ENCODE measurements around the gene CYB561D1.

CYB561D1 gene

GRCh38 chr1:109482242-109482641, 11.7 kb upstream of the CYB561D1 start:
- no peak for DNase-seq

DNA sequence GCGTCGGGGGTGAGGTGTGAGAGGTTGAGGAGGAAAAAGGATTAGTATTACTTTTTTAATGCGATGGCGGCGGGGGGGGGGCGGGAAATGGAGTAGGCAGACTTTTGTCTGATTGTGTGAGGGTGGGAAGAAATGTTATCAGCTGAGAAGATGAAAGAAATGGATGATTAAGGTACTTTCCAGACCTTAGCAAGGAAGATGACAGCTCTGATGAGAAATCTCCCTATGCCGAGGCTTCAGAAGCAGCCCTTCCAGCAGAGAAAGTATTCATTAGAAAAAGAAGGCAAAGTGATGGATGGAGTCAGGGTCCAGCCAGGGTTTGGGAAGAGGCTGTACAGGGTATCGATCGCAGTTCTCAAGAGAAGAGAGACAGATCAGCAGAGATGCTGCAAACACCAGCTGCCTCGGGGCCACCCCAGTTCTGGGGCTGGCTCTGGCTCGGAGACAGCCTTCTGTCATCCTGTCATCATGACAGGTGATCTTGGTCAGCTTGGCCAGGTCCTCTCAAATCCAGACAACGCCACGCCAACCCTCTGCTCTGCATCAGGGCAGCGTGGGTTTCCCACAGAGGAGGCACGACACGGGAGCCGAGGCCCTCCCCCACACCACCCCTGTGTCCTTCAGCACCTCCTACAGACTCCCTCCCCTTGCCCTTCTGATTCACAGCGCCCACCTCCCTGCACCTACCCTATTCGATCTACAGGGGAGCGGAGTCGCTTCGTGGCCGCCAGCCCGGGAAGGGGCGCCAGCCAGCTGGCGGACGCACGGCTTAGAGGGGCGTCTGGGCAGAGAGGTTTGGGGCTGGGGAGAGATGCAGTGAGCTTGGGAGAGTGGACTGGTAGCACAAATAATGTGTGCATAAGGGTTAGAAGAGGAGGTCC, 10.9 kb upstream of the CYB561D1 start:
- peak; percentile 35 for DNase-seq

DNA sequence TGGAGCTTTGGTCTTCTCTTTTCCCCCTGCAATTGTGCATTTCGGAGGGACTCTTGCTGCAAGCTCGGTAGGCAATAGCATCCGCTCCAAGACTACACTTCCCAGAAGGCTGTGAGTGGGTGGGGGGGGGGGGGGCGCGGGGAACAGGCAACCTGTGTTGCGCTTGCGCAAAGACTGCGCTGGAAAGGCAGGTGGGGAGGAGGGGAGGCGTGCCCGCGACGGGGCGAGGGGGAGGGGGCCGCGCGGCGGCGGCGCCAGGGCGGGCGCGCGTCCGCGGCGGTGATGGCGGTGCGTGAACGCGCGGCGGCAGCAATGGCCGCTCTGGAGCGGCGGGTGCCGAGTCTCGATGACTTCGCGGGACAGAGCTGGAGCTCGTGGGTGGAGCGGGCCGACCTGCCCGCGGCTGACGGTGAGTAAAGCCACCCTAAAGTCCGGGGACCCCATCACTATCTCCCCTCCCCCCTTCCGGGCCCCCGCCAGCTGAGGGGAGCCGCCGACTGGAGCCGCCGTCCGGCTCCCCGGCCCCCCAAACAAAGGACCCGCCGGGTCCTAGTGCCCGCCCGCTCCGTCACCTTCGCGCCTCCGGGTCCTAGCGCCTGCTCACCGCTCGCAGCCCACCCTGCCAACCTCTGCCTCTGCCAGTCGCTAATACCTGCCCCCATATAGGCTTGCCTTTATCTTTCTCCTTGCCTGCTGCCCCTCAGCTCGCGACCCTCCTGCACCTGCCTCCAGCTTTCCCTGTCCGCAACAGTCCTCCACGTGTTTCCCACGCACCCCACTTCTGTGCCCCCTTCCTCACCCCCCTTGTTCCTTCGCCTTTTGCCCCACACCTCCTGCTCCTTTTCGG, 10.0 kb upstream of the CYB561D1 start, which contains the start of gene ATXN7L2:
TSS of gene ATXN7L2 (plus strand) at position 234 of the 847 bp plus-strand sequence. CDS start at position 283, 49 bp downstream.
- DNase-seq = peak; percentile 85

- no peak for DNase-seq
Measured at GRCh38 chr1:109484519-109484975, 9.3 kb upstream of the CYB561D1 start.

DNA sequence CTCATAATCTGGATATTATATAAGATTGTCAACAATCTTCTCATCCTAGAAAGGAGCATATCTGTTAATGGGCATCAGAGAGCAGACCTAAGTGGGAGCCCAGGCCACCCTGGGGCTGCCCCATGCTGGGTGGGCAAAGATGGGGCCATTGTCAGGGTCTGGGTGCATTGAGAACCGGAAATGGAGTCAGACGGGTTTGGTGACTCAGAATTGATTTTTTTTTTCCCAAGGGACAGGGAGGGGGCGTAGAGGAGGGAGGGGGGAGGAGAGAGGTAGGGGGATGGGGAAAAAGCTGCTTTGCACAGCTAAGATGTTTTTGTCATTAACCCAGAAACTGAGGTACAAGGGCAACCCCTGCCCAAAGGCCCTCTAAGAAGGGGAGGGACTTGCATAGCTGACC, 8.9 kb upstream of the CYB561D1 start:
- no peak for DNase-seq

DNA sequence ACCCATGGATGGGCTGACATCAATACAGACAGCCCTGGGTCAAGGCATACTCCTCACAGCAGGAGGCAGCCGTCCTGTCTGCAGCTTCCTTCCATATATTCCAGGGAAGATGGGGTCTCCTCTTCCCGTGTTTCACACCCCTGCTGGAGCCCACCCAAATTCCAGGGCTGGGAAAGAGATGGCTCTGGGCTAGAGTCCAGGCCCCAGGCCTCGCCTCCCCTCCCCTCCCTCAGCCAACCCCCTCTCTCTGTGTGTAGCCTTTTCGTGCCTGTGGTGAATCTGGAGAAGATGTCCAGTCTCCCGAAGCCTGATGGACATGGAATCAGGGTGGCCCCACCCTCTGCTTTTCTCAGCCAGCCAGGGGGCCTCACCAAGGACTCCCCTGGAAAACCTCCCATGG, 6.6 kb upstream of the CYB561D1 start:
- DNase-seq = no peak

DNA sequence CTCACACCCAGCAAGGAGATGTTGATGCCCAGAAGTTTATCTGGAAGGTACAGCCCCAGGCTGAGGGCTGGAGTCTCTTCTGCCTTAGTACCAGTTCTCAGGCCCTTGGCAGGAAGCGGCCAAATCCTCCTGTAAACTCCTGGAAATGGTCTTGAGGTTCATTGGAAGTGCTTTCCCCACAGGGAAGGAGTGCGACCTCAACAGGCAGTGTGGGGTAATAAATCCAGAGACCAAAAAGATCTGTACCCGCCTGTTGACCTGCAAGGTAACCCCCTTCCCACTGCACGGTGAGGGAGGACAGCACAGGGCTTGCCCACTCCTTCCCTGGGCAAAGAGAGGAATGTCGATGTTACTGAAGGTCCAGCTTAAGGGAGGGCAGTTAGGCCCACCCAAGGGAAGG, 5.7 kb upstream of the CYB561D1 start:
- DNase-seq = no peak

DNA sequence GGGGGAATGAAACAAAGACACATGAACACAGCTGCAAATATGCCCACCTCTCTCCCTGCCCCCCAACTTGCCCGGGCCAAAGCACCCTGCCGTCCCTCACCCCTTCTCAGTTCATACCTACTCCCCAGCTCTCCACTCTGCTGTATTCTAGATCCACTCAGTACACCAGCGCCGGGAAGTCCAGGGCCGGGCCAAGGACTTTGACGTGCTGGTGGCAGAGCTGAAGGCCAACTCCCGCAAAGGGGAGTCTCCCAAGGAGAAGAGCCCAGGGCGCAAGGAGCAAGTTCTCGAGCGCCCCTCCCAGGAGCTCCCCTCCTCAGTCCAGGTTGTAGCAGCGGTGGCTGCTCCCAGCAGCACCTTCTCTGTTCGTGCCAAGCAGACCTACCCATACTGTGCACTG, 5.2 kb upstream of the CYB561D1 start:
- DNase-seq = no peak

DNA sequence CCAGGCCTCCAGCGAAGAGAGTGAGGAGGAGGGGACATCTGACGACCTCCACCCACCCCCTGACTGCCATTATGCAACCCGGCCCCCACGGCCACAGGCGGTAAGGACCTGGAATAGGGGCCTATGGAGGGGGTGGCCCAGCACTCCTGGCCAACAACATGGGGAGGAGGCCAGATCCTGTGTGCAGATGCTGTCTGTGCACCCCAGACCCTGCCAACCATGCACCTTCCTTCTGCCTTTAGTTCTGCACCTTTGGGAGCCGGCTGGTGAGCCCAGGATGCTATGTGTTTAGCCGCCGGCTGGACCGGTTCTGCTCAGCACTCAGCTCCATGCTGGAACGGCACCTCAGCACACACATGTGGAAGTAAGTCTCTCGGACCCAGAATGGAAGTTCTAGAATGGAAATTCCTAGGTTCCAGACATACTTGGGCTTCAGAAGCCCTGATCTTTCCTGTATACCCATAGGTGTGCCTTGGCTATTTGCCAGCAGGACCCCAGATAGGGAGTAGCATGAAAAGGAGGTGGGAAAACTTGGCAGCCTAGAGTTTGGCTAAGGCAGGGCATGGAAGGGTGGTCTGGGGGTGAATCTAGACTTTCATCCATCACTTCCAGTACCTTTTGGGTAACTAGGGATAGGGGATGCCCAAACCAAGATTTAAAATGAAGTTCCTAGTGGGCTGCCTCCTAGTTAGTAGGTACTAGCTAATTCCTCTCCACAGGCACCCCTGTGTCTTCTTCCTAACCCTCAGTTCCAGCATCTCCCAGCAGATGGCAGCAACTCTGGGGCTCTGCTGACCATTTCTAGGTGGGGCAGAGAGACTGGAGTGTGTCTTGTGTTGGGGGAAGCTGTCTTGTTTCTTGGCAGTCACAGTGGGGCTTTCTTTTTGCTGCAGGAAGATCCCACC, 3.6 kb upstream of the CYB561D1 start:
- no peak for DNase-seq

- DNase-seq = no peak
Measured at GRCh38 chr1:109490934-109491302, 3.0 kb upstream of the CYB561D1 start.

DNA sequence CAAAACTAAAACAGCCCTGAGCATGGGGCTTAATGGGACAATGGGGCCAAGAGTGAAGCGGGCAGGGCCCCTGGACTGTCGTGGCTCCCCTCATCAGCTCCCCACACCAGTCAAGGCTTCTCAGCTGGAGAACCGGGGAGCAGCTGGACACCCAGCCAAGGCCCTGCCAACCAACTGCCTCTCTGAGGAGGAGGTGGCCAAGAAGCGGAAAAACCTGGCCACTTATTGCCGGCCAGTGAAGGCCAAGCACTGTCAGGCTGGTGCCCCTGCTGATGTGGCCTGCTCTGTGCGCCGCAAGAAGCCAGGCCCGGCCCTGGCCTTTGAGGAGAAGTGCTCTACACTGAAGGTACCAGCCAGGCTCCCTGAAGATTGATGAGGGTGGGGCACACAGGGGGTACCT, 2.5 kb upstream of the CYB561D1 start:
- no peak for DNase-seq

- DNase-seq = no peak
Measured at GRCh38 chr1:109492779-109493178, 1.1 kb upstream of the CYB561D1 start.

- DNase-seq = no peak
Measured at GRCh38 chr1:109493227-109493626, 667 bp upstream of the CYB561D1 start.

DNA sequence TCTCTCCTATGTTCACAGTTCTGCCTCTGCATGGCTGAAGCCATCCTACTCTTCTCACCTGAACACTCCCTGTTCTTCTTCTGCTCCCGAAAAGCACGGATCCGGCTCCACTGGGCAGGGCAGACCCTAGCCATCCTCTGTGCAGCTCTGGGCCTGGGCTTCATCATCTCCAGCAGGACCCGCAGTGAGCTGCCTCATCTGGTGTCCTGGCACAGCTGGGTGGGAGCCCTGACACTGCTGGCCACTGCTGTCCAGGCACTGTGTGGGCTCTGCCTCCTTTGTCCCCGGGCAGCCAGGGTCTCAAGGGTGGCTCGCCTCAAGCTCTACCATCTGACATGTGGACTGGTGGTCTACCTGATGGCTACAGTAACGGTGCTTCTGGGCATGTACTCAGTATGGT, 1.8 kb downstream of the CYB561D1 start:
- no peak for DNase-seq

- no peak for DNase-seq
Measured at GRCh38 chr1:109497449-109498160, 3.7 kb downstream of the CYB561D1 start.

DNA sequence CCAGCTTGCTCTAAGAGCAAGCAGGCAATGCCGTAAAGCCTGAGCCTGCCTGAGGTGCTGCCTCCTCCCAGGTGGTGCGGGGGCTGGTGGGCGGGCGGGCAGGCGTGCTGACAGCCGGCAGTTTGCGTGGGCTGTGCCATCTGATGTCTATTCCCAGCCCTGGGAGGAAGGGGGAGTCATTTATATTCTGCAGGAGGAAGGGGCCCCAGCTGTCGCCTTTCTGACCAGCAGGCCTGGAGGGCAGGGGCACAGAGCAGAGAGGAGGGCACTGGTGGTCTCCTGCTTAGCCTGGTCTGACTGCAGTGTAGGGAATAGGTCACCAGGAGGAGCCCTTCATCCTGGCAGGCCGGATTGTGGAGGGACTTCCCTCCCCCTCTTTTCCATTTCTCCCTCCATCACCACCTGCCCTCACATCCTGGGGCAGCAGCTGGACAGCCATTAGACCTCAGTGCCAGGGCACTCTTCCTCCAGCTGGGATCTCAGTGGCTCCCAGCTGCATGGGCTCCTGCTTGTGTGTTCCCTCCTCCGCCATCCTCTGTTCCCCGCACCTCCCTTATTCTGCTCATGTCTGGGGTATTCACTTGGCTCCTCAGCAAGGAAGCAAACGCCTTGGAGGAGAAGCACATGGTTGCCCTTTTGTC, 4.4 kb downstream of the CYB561D1 start:
- DNase-seq = no peak

- no peak for DNase-seq
Measured at GRCh38 chr1:109499081-109499480, 5.2 kb downstream of the CYB561D1 start.

- DNase-seq = no peak
Measured at GRCh38 chr1:109499661-109500536, 6.0 kb downstream of the CYB561D1 start.

DNA sequence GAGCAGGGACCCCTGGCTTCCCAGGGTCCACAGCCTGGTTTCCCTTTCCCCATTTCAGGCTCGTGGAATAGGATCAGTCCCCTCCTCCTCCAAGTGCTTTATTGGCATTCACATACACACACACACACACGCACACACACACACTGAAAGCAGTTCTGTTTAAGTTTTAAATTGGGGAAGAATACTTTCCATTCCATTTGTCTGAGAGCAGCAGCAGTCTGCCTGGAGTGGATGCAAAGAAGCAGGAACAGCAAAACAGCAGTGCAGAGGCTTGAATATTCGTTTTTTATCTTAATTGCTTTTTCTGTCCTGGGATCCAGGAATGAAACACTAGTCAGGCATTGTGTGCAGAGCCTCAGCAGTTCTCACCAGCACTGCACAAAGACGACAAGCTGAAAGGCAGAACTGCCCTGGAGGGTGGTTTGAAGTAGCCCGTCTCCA, 7.1 kb downstream of the CYB561D1 start:
- no peak for DNase-seq

DNA sequence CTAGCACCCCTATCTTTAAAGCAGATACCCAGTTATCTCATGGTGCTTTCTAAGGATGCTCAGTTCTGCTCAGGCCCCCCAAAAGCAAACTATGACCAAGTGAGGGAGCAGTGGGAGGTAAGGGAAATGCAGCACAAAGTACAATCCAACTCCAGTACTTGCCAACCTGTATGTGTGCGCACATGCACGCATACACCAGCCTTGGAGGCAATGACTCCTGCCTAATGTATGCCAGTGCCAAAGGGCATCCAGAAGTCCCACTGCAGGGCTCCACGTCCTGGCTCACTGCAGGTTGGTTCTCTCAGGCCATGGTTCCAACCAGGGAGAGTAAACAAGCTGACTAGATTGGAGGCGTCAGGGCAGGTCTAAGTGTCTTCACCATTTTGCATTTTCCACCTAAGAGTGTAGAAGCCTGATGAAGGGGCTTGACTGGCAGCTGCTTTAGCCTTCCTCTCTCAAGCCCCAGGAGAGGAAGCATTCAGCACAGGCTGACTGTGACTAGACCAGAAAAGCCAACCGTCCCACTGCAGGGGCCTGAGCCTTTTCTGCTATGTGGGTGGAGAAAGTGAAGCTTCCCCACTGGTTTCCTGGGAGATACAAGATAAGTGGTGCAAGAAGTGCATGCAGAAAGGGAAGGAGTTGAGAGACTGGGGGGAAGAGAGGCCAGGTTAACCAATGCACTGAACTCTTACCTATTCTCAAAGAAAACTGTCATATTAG, 7.9 kb downstream of the CYB561D1 start:
- DNase-seq = no peak

Measured in activated gamma-delta T cell (primary cell).